CD4-positive, alpha-beta T cell treated with Interleukin-6 for 4 hours (primary cell): ENCODE measurements around the gene CDK5RAP2.
"Not testable (repeated sequence)": the region's sequence is repeated elsewhere in the genome, so short reads cannot be mapped to it uniquely, and the experiment has no call there.

ENCODE experiments used
- DNase-seq: peaks from one replicate; pipeline ENCODE4 v3.0.0-alpha.2; 2020; ENCODE audit warnings: mixed read lengths

Gene CDK5RAP2

DNA sequence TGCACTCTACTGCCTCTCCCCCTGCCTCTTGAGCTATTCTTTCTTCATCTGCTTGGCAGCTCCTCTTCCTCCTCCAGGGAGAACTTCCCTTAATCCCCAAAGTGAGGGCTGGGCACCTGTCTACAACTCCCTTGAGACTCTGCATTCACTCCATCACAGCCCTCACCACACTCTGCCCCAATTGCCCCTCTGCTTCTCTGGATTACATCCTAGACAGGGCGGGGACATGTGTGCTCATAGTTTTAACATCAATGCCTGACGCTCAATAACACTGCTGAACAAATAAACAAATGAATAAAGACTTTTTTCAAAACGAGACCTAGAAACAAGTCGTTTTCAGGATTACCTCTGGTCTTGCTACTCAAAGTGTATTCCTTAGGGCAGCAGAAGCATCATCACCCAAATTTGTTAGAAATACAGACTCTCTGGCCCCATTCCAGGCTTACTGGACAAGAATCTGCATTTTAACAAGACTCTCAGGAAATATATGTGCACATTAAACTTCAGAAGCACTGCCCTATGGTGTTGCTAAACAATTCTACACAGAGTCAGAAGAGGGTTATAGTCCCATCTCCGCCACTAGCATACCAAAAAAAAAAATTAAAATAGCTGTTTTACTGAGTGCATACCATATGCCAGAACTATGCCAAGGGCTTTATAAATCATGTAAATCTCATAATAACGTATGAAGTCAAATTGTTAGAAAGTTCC is 115.6 kb downstream of the CDK5RAP2 start:
- DNase-seq: no peak

DNA sequence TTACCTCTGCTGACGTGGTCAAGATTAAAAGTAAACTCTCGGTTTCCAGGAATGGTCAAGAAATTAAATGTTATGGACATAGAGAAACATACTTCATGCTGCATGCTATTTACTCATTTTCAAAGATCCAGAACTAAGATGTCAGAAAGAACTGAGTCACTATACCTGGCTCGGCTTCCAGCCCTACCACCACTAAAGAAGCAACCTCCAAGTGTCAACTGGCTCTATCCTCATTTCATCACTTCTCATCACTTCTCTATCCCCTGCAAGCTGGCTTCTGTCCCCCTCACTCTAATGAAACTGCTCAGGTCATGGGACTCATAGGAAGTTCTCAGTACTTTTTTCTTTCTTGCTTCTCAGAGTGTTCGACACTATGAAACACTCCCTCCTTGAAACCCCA is 116.2 kb downstream of the CDK5RAP2 start:
- DNase-seq: no peak

DNA sequence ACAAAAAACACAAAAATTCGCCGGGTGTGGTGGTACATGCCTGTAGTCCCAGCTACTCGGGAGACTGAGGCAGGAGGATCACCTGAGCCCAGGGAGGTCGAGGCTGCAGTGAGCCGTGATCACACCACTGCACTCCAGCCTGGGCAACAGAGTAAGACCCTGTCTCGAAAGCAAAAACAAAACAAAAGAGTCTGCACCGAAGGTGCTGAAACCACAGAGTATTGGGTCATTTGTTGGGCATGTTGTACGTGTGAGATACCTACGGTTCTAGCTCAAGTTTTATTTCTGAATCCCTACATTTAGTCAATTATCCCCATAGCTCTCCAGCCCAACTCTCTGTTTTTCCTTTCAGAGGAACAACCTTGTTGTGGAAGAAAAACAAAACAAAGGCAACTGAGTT is 118.3 kb downstream of the CDK5RAP2 start:
- DNase-seq: not testable (repeated sequence)

DNA sequence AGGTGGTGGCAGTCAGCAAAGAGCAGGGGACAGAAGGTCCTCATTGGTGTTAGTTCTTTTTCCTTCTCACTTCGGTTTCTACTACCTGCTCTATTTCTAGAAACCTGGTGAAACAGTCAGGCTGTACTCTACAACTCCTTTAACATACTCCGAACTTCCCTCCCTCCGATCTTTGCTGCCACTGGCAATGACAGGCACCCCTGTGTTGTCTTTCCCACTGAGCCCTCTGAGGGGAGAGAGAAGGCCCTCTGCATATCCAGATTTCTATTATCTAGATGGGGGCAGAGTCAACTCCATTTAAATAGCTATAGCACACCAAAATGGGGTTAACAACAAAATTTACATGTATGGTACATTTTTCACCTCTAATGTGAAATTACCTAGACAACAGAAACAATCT is 123.7 kb downstream of the CDK5RAP2 start:
- DNase-seq: no peak

DNA sequence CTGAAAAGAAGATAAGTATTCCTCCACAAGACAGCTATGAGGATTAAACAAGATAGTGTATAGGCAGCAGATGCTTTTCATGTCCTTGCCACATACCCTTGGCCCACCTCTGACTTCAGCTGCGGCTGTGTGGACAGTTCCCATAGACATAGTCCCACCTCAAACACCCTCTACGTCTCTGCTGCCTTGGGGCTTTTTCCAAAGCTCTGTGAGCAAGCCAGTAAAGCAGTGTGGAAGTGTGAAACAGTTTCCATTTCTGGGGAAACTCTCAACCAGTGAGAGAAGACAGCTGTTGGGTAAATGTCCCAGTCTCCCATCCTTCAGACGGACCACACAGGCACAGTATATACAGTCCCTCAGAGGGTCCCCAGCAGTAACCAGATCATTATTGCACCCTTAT is 125.5 kb downstream of the CDK5RAP2 start:
- no peak for DNase-seq

DNA sequence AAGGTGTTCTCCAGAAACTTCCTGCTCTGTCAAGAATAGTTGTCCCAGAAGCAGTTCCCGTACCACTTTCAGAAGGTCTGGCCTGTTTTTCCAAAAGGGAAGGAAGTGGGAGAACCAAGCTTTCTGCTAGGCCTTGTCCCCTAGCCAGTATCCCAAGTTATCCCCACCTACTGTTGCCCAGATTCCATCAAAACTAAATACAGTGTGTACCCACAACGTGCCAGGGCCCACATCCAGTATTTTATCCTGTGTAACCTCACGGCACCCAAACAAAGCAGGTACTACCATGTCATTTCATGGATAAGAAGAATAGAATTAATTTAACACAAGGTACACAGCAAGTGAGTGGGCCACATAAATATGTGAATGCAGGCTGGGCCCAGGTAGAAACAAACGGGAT is 126.2 kb downstream of the CDK5RAP2 start:
- no peak for DNase-seq

DNA sequence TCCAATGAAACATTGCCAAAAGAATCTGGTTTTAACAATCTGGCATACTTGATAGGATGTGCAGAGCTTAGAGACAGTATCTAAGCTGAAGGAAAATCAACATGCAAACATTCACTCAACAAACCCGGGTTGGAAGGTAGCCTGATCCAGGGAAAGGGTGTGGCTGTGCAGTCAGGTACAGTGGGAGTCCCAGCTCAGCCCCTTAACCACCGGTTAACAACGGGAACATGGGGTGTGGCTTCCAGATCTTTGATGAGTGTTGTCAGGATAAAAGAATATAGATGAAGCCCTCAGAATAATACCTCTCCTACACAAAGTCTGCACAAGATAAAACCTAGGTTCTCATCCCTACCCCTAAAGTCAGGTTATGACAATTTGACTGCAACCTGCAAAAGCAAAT is 127.3 kb downstream of the CDK5RAP2 start:
- DNase-seq: no peak

DNA sequence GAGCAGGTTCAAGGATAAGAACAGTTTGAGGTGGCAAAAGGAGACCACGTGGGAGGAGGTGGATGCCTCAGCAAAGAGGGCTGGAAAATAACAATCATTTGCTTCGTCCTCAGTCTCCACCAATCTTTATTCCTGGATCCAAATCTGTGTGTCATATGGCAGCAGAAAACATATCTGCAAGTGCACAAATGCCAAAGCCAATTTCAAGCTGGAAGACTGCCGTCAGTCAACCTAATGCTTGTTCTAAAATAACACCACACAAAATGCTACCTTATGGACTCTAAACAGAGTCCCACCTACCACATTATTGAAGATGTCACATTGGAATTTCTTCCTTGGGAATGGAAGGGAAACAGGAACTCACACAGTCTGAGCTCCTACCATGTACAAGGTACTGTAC is 129.1 kb downstream of the CDK5RAP2 start:
- DNase-seq: no peak

DNA sequence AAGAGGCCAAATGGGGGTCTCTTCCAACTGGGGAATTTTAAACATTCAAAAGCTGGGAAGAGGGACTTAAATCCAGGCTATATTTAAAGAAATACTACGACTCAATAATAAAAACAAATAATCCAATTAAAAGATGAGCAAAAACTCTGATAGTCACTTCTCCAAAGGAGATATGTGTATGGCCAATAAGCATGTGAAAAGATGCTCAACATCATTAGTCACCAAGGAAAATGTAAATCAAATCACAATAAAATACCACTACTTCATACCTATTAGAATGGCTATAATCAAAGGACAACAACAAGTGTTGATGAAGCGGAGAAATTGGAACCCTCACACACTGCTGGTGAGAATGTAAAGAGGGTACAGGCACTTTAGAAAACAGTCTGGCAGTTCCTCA is 130.4 kb downstream of the CDK5RAP2 start:
- no peak for DNase-seq

DNA sequence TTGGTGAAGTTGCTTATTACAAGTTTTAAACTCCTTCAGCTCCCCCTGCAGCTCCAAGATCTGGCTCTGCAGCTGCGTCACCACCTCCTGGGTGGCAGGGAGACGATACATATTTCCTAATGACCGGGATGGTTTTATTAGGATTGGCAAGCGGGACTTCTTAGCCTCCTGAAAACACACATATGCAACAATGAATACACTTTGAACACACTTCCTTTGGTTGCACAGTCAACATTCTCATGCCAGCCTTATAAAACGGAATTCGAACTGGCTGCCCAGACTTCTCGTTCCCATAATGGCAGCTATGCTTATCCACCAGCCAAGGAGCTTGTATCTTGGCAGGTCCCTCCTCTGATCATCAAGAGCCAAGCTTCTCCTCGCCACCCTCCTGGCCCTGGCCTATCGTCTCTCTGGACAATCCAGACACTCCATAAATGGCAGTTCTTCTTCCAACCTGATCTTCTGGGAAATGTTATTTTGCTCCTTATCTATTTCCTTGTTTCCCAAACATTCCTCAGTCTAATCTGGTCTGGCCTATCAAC is 131.9 kb downstream of the CDK5RAP2 start:
- no peak for DNase-seq

DNA sequence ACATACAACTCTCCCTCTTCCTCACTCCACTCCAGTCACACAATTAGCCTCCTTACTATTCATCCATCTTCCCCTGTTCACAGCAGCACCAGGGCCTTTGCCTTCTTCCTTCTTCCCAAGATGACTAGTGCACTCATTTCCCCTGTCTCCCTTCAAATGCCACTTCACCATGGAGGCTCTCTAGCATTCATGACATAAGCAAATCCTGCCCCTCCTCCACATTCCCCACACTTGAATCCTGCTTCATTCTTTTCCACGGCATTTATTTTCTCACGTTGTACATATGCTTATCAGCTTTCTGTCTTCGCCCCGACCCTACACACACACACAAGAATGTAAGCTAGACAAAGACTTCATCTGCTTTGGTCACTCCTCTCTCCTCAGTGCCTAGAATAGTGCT is 133.3 kb downstream of the CDK5RAP2 start:
- no peak for DNase-seq

DNA sequence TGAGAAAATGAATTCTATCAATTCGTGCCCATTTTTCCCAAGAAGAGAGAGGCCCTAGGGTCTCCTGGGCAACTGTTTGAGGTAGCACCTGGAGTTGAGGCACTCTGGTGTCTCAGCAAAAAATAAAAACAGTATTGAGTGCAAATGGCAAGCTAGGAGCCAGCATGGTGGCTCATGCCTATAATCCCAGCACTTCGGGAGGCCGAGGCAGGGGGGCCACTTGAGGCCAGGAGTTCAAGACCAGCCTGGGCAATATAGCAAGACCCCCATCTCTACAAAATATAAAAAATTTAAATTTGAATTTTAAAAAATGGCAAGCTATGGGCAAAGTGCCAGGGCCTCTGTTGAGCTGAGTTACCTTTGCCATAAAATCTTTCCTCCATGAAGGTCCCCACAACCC is 136.0 kb downstream of the CDK5RAP2 start:
- DNase-seq: no peak

DNA sequence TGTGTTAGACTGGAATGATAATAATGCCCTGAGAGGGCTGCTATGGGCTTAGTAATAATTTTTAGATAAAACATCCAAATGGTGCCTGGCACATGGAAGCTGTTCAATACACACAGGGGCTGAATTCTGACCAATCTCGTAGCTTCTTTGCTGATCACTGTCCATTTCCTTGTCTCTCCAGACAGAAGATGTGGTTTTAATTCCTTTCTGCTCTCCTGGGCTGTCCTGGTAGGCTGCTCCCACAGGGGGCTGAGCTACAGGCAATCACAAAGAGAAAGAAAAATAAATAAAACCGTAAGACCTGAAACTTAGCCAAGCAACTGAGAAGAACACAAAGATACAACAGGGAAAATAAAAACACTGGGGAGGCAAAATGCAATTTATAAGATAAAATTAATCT is 136.5 kb downstream of the CDK5RAP2 start:
- DNase-seq: no peak

DNA sequence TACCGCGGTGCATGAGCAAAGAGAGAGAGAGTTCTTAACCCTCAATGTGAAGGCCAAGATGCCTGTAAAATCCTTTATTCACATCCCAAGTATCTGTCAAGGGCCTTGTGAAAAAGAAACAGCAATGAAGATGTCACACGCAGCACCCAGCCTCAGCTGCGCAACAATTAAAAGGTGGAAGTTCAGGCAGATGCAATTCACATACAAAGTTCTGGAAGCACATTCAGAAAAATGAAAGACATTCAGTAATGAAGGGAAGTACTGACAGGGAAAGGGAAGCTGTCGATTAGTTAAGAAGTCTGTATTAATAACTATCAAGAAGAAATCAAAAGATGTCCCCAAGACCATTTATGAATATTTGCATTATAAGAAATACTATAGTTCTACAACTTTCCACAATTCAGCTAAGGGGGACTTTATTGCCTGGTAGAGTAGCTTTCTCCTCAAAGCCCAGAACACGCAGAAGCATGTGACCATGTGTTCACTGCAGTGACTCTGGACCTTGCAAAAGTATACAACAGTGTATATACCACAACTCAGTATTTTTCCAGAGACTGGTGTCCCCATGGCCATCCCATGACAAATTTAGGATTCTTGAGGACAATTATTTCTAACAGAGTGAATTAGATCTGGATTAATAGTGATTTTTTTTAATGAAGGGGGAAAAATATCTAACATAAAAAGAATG is 137.5 kb downstream of the CDK5RAP2 start:
- DNase-seq: no peak

DNA sequence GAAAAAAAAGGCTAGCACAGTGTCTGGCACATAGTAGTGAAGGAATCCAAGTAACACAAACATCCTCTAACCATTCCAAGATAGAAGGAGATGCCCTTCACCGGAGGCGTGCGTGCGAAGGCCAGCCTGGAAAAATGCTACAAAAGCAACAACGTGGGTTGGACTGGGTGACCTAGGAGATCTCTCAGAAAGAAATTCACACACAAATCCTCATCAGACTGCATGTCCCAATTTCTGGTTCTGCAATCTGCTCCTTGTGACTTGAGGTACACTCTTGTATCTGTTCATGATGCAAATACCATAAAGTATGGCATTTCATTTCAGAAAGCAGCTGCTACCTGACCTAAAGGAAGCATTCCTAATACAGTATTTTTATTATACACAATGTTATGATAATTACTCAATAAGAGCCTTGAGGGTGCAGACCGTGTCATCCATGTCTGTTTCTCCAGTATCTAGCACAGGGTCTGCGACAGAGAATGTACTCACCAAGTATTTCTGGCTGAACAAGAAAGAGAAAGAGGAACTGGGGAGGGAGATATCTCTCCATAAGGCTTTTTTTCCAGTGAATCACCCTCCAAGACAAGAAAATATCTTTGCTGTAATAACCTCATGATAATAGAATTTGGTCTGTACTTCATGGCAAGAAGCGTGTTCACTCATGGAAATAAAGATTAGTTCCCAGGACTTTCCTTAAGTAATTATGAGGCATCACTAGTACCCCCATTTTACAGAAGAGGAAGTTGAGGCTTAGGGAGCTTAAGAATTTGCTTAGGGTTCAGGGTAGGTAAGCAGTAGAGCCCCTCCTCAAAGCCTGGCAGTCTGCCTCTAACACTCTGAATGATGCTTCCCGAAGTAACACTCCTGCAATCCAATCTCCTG is 138.3 kb downstream of the CDK5RAP2 start:
- no peak for DNase-seq

DNA sequence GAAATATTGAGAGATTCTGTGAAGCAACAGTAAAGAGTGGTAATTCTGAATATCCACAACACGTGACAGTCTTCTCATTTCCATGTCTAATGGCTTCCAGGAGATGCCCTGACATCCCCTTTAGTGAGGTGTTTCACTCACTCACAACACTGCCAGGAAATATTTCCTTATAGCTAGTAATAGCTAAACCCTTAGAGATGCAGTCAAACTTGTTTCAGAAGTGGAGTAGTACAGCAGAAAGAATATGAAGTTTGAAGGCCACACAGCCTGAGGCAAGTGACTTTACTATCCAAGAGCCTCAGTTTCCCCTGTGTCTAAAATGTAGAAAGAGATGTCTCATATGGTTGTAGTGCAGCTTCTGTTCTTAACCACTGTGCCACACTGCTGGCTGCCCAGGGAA is 139.2 kb downstream of the CDK5RAP2 start:
- DNase-seq: no peak

DNA sequence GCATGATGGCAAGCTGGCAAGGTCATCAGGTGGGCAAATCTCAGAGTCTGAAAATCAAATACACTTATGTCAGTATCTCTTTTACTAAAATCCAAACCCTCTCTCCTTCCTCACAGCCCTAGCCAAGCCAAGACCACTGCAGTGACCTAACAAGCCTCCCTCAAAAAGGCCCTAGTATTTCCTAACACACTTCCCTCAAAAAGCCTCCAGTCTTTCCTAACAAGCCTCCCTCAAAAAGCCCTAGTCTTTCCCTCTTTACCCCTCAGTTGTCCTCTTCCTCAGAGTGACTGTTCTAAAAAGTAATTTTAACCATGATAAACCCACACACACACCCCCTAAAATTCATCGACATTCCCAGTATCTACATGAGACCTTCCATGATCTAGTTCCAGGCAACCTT is 140.0 kb downstream of the CDK5RAP2 start:
- no peak for DNase-seq

DNA sequence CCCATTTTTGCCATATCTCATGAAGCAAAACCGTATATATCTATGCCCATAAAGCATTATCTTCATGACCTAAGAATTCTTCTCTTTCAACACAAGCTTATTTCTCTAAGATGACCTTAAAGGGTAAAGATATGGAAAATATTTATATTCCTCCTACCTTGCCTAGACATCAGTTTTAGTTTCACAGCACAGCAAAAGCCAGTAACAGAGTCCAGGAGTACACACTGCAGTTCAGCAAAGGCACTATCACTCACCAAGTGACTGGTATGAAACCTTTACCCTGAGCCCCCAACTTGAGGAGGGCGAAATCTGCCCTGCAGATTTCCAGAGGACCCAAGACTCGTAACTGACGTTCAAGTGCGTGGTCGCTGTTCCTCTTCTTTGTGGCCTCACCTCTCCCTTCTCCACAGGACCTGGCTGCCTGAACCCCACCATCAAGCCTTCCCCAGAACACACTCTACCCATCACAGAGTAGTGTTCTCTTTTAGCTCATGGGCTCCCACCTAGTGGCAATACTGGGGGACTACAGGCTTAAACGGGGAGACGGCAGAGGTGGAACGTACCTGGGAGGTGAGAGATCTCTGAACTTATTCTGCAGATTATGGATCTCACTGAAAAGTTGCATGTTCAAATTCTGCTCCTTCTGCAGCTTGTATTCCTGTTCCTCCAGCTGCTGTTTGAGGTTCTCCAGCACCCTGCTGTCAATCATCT is 141.0 kb downstream of the CDK5RAP2 start:
- DNase-seq: no peak

DNA sequence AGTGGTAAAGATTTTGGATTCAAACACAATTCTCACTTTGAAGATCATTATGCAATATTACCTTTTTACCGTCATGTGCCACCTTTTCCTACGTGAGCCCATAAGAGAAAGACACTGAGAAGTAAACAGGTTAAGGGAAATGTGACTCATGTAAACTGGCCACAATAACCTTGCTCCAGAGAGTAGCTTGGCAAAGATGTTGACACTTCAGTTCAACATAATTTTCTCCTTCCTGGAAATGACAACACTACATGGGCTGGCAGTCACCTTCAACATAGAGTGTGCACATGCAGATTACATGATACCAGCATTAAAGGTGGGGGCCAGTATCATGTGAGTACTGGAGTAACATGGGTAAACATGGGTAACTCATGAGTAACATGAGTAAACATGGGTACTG is 141.9 kb downstream of the CDK5RAP2 start:
- no peak for DNase-seq

DNA sequence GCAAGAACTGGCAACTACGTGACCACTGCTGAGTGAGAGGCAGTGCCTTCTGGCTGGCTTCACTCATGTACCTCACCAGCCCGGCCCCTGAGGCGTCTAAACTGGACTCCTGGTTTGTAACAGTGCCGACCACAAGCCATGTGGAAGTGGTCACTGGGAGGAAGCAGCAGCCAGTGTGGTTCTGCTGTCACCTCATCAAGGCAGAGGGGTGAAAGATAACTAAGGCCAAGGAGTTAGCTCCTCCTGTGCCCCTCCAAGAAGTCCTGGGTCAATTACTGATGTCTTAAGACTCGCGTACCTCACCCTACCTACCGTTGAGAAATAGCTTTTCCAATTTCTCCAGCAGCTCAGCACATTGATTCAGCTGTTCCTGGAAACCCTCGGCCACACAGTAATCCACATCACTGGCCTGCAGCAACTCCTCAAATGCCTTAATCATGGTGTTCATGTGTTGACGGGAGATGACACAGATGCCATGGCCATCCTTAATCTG is 142.9 kb downstream of the CDK5RAP2 start:
- no peak for DNase-seq

DNA sequence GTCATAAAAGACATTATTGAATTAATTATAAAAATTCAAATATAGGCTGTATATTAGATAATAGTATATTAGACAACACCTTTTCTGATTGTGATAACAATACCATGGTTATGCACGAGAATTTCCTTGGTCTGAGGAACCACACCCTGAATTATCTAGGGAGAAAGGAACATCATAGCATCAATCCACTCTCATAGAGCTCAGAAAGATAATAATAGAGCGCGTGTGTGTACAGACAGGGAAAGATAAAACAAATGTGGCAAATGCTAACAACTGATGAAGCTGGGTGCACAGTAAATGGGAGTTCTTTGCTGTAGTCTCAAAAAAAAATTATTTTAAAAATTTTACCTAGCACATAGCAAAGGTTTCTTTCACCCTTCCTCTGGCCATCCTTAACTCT is 143.5 kb downstream of the CDK5RAP2 start:
- DNase-seq: no peak

DNA sequence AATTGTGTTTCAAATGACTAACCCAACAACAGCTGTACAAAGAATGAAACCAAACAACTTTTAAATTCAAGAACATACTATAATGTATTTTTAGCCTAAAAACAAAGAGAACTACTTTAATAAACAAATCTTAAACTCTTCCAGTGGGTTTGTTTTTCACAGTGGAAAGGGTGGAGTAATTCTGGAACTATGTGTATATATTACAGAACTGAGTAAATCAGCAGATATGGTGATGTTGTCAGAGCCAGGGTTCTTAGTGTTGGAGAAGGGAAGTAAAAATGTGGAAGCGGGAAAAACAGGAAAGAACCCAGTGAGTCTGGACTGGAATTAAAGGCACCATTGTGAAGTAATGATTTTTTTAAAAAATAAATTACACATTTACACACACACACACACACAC is 144.9 kb downstream of the CDK5RAP2 start:
- DNase-seq: no peak

DNA sequence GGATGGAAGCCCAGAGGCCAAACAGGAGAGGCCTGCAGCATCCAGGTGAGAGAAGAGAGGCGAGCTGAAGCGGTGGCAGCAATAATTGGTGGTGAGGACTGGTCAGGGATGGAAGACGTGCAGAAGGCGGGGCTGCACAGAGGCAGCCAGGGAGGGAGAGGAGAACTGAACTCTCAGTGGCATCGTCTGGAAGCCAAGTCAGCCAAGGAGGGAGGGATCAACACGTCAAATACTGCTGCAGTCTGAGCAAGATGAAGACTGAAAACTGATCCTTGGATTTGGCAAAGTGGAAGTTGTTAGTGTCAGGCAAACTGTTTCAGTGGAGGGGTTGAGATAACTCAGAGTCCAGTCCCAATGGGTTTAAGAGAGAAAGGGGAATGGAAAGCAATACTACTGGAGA is 145.4 kb downstream of the CDK5RAP2 start:
- no peak for DNase-seq
